GM21528 (cell line): Measurements from ENCODE around the gene IL22.
A peak's percentile ranks its signal among the peaks of the same experiment; 100 is the strongest.
"Not testable (repeated sequence)": the region's sequence is repeated elsewhere in the genome, so short reads cannot be mapped to it uniquely, and the experiment has no call there.

ENCODE experiments used
- ATAC-seq: cut with Tn5 transposase; IDR thresholded peaks from one replicate; pipeline ENCODE4 v1.9.1; 2021; ENCODE audit warnings: mild to moderate bottlenecking, moderate library complexity; ENCODE audit not compliant: unreplicated experiment, low FRiP score

IL22 gene

GRCh38 chr12:68231691-68232090 is 21.7 kb downstream of the IL22 start:
- no peak for ATAC-seq

GRCh38 chr12:68231229-68231628 is 22.2 kb downstream of the IL22 start:
- no peak for ATAC-seq

- ATAC-seq: no peak
Measured at GRCh38 chr12:68229956-68230355, 23.4 kb downstream of the IL22 start.

GRCh38 chr12:68227356-68227755 is 26.0 kb downstream of the IL22 start:
- ATAC-seq: no peak

- ATAC-seq: no peak
Measured at GRCh38 chr12:68225576-68226476, 27.6 kb downstream of the IL22 start, which contains the start of gene IL26. Gene IL26, minus strand, starts transcription at chr12:68225810. Its CDS starts 54 bp downstream, at chr12:68225756.

GRCh38 chr12:68224613-68225285 is 28.7 kb downstream of the IL22 start:
- no peak for ATAC-seq

GRCh38 chr12:68223067-68223747 is 30.2 kb downstream of the IL22 start:
- peak; percentile 89 for ATAC-seq

GRCh38 chr12:68222326-68222725 is 31.1 kb downstream of the IL22 start:
- ATAC-seq: no peak

GRCh38 chr12:68221497-68221896 is 31.9 kb downstream of the IL22 start:
- no peak for ATAC-seq

GRCh38 chr12:68210875-68211274 is 42.5 kb downstream of the IL22 start:
- ATAC-seq: no peak

GRCh38 chr12:68209048-68209728 is 44.2 kb downstream of the IL22 start:
- not testable (repeated sequence) for ATAC-seq

- no peak for ATAC-seq
Measured at GRCh38 chr12:68207276-68207675, 46.1 kb downstream of the IL22 start.

- no peak for ATAC-seq
Measured at GRCh38 chr12:68206446-68206845, 47.0 kb downstream of the IL22 start.

- no peak for ATAC-seq
Measured at GRCh38 chr12:68203460-68203875, 49.9 kb downstream of the IL22 start.

GRCh38 chr12:68200854-68201253 is 52.5 kb downstream of the IL22 start:
- no peak for ATAC-seq

GRCh38 chr12:68199127-68199526 is 54.3 kb downstream of the IL22 start:
- ATAC-seq: no peak

GRCh38 chr12:68198507-68199086 is 54.8 kb downstream of the IL22 start:
- no peak for ATAC-seq
